ENCODE data around the gene TMED5. TPM values are rescaled to one million over a fixed set of nuclear protein-coding genes. Genes with fewer than 3 reads are reported as not detected.
A peak's percentile ranks its signal among the peaks of the same experiment; 100 is the strongest.
"Not testable (repeated sequence)": the region's sequence is repeated elsewhere in the genome, so short reads cannot be mapped to it uniquely, and the experiment has no call there.

The TMED5 gene
- total RNA-seq, 1 donor from 2014 or later, result 34.3 TPM

DNA sequence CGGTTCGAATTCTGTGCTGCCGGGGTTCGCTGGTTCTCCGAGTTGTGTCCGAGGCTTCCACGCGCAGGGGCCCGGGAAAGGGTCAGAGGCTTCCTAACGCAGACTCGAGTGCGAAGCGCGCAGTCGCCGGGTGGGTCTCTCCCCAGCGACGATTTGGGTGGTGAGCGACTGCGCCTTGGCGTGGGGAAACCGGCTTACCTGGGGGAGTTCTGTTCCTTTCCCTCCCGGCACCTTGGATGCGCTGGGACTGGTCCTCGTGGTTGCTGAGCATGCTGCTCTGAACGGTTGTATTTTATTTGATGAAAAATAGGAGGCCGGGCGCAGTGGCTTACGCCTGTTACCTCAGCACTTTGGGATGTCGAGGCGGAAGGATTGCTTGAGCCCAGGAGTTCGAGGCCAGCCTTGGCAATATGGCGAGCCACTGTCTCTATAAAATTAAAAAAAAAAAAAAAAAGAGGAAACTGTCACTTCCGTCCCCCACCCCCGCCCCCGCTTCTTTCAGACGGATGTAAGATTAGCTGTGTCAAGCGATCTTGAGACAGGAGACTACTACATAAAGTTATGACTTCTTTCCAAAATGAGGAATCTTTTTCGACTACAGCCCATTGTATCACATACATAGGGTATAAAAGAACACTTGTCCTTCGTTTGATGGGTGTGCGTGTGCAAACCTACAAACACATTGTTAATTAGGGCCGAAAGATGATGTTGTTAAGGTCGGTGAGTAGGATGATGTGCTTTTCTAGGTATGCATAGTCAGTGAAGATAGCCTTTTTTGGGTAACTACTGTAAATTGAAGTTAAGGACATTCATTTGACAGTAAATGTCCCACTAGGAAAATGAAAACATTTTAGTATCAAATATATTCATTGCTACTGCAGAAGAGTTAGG lies 755 bp upstream of the TMED5 start, which contains the start of gene CCDC18:
CCDC18 (plus strand) TSS at position 2 of the 891 bp plus-strand sequence. CDS start 2,638 bp downstream, outside the sequence.
- Mint-ChIP-seq H3K36me3 (peaks cover 3% of the 10 kb centered on the region), H3K27me3 (ENCODE audit: insufficient read depth, low read depth) (peaks cover 2% of the 10 kb centered on the region), H3K9me3 (no peaks in the 10 kb centered on the region), H3K27ac (peak within 1 kb of the TSS; percentile 85), H3K4me1 (peaks cover 24% of the 10 kb centered on the region), H3K4me3 (peak within 1 kb of the TSS; percentile 91)
- Histone ChIP-seq H3K79me2 (ENCODE audit: low read depth) (peaks cover 74% of the 10 kb centered on the region), H3F3A (ENCODE audit: low read depth) (peaks cover 24% of the 10 kb centered on the region), H3K4me1 (peaks cover 9% of the 10 kb centered on the region), H3K27ac (peak within 1 kb of the TSS; percentile 93), H4K20me1 (ENCODE audit: low read depth) (peaks cover 9% of the 10 kb centered on the region), H3K4me3 (peak within 1 kb of the TSS; percentile 95), H3K36me3 (no peaks in the 10 kb centered on the region), H3K9ac (peak within 1 kb of the TSS; percentile 47), H3K9me3 (ENCODE audit: low read depth) (no peaks in the 10 kb centered on the region), H3K4me2 (peak within 1 kb of the TSS; percentile 93), H3K27me3 (no peaks in the 10 kb centered on the region), H2AFZ (replicated peaks) (peak within 1 kb of the TSS; percentile 98)
- no peak for DNase-seq (ENCODE audit: low spot score)
- TF ChIP-seq, protein P1, sequence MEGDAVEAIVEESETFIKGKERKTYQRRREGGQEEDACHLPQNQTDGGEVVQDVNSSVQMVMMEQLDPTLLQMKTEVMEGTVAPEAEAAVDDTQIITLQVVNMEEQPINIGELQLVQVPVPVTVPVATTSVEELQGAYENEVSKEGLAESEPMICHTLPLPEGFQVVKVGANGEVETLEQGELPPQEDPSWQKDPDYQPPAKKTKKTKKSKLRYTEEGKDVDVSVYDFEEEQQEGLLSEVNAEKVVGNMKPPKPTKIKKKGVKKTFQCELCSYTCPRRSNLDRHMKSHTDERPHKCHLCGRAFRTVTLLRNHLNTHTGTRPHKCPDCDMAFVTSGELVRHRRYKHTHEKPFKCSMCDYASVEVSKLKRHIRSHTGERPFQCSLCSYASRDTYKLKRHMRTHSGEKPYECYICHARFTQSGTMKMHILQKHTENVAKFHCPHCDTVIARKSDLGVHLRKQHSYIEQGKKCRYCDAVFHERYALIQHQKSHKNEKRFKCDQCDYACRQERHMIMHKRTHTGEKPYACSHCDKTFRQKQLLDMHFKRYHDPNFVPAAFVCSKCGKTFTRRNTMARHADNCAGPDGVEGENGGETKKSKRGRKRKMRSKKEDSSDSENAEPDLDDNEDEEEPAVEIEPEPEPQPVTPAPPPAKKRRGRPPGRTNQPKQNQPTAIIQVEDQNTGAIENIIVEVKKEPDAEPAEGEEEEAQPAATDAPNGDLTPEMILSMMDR (IDR thresholded peaks at IDR 0.05), result no peak
- TF ChIP-seq EZH2 (IDR thresholded peaks at IDR 0.05), result no peak
- TF ChIP-seq EZH2phosphoT487 (IDR thresholded peaks at IDR 0.05), result no peak

DNA sequence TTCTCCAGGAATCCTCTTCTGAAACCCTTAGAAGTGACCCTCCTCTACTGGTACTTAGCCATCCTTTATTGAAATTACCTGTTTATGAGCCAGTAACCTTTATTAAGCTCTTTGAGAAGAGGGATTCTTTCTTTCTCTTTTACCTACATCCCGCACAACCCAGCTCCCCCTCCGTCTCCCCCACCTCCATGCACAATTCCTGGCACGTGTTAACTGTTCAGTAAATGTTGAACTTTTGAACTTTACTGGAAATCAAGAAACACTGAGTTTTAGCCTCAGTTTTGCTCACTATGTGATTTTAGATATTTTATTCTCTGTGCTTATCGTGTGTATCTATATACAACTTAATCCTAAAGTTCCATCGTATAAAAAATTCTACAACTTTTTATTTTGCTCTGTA lies 1.8 kb downstream of the TMED5 start:
- peak overlapping the region; percentile 91 for H3K4me3 Mint-ChIP-seq
- no peak for DNase-seq (ENCODE audit: low spot score)
- peaks cover 89% of the 10 kb centered on the region for H3K79me2 ChIP-seq (ENCODE audit: low read depth)
- no peaks in the 10 kb centered on the region for H3K9me3 ChIP-seq (ENCODE audit: low read depth)
- no peak overlapping the region for H3K9ac ChIP-seq
- peaks cover 9% of the 10 kb centered on the region for H3K4me1 ChIP-seq
- no peak overlapping the region for H2AFZ ChIP-seq (replicated peaks)
- peaks cover 16% of the 10 kb centered on the region for H3F3A ChIP-seq (ENCODE audit: low read depth)
- no peaks in the 10 kb centered on the region for H3K27me3 ChIP-seq
- H3K36me3 ChIP-seq, result no peaks in the 10 kb centered on the region
- H3K27me3 Mint-ChIP-seq (ENCODE audit: insufficient read depth, low read depth), result peaks cover 2% of the 10 kb centered on the region
- peaks cover 9% of the 10 kb centered on the region for H4K20me1 ChIP-seq (ENCODE audit: low read depth)
- H3K4me1 Mint-ChIP-seq, result peaks cover 24% of the 10 kb centered on the region
- TF ChIP-seq, protein P1 (IDR thresholded peaks at IDR 0.05), result no peak
- no peak for TF ChIP-seq EZH2phosphoT487 (IDR thresholded peaks at IDR 0.05)
- no peak overlapping the region for H3K27ac Mint-ChIP-seq
- H3K27ac ChIP-seq, result no peak overlapping the region
- peak overlapping the region; percentile 95 for H3K4me3 ChIP-seq
- H3K4me2 ChIP-seq, result peak overlapping the region; percentile 85
- H3K9me3 Mint-ChIP-seq, result no peaks in the 10 kb centered on the region
- peaks cover 3% of the 10 kb centered on the region for H3K36me3 Mint-ChIP-seq

- Mint-ChIP-seq H3K9me3 (no peaks in the 10 kb centered on the region), H3K4me1 (peaks cover 24% of the 10 kb centered on the region), H3K4me3 (peak overlapping the region; percentile 91), H3K27ac (no peak overlapping the region), H3K27me3 (ENCODE audit: insufficient read depth, low read depth) (peaks cover 2% of the 10 kb centered on the region), H3K36me3 (peaks cover 3% of the 10 kb centered on the region)
- peak overlapping the region; percentile 95 for H3K4me3 ChIP-seq
- peaks cover 9% of the 10 kb centered on the region for H4K20me1 ChIP-seq (ENCODE audit: low read depth)
- peaks cover 16% of the 10 kb centered on the region for H3F3A ChIP-seq (ENCODE audit: low read depth)
- H3K27me3 ChIP-seq, result no peaks in the 10 kb centered on the region
- no peak overlapping the region for H2AFZ ChIP-seq (replicated peaks)
- no peaks in the 10 kb centered on the region for H3K36me3 ChIP-seq
- H3K4me2 ChIP-seq, result peak overlapping the region; percentile 85
- no peak for DNase-seq (ENCODE audit: low spot score)
- no peak overlapping the region for H3K27ac ChIP-seq
- peaks cover 89% of the 10 kb centered on the region for H3K79me2 ChIP-seq (ENCODE audit: low read depth)
- no peaks in the 10 kb centered on the region for H3K9me3 ChIP-seq (ENCODE audit: low read depth)
- peaks cover 9% of the 10 kb centered on the region for H3K4me1 ChIP-seq
- TF ChIP-seq, protein P1 (IDR thresholded peaks at IDR 0.05), result no peak
- TF ChIP-seq EZH2 (IDR thresholded peaks at IDR 0.05) (no peak), EZH2phosphoT487 (IDR thresholded peaks at IDR 0.05) (no peak)
- no peak overlapping the region for H3K9ac ChIP-seq
These were observed 2.2 kb downstream of the TMED5 start for GRCh38 chr1:93177991-93178390.

DNA sequence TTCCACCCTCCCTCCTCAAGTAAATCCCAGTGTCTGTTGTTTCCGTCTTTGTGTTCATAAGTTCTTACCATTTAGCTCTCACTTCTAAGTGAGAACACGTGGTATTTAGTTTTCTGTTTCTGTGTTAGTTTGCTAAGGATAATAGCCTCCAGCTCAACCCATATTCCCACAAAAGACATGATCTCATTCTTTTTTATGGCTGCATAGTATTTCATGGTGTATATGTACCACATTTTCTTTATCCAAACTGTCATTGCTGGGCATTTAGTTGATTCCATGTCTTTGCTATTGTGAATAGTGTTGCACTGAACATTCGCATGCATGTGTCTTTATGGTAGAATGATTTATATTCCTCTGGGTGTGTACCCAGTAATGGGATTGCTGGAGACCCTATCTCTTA lies 5.6 kb downstream of the TMED5 start:
- not testable (repeated sequence) for H3F3A ChIP-seq (ENCODE audit: low read depth); H2AFZ ChIP-seq (replicated peaks); H3K9me3 ChIP-seq (ENCODE audit: low read depth); H3K9me3 Mint-ChIP-seq; H3K9ac ChIP-seq; H3K4me2 ChIP-seq; H3K27me3 Mint-ChIP-seq (ENCODE audit: insufficient read depth, low read depth); H3K36me3 ChIP-seq; H3K4me3 Mint-ChIP-seq; H3K27ac Mint-ChIP-seq; H3K4me1 ChIP-seq; H4K20me1 ChIP-seq (ENCODE audit: low read depth); H3K27ac ChIP-seq; H3K4me3 ChIP-seq; H3K27me3 ChIP-seq; DNase-seq (ENCODE audit: low spot score)
- H3K79me2 ChIP-seq (ENCODE audit: low read depth), result peaks cover 99% of the 10 kb centered on the region
- peaks cover 18% of the 10 kb centered on the region for H3K4me1 Mint-ChIP-seq
- peaks cover 21% of the 10 kb centered on the region for H3K36me3 Mint-ChIP-seq

All from neural progenitor cell (in vitro differentiated cells).